Memory B cell (primary cell): ENCODE data around the gene FERMT1.

ENCODE experiments used
- ATAC-seq: fragments of 150-1000 bp; cut with Tn5 transposase; 2 replicates; pipeline ENCODE4 v1.10.0; 2021; ENCODE audit warnings: low read depth, mild to moderate bottlenecking, moderate library complexity
- DNase-seq, 2 donors: peaks; one replicate each; pipeline ENCODE4 v3.0.0; 2022; ENCODE audit warnings: low spot score in 2 of 2
- H3K27ac Mint-ChIP-seq: one replicate; pipeline ENCODE4 v1.8.0; 2022; ENCODE audit warnings: mild to moderate bottlenecking, moderate library complexity, mixed read lengths
- H3K27me3 Mint-ChIP-seq: one replicate; pipeline ENCODE4 v1.8.0; 2022; ENCODE audit warnings: mixed read lengths
- H3K36me3 Mint-ChIP-seq: one replicate; pipeline ENCODE4 v1.8.0; 2022; ENCODE audit warnings: mild to moderate bottlenecking, mixed read lengths
- H3K4me1 Mint-ChIP-seq: one replicate; pipeline ENCODE4 v1.8.0; 2022; ENCODE audit warnings: mixed read lengths
- H3K4me3 Mint-ChIP-seq: one replicate; pipeline ENCODE4 v1.8.0; 2022; ENCODE audit warnings: mild to moderate bottlenecking, moderate library complexity, mixed read lengths
- H3K9me3 Mint-ChIP-seq: one replicate; pipeline ENCODE4 v1.8.0; 2022; ENCODE audit warnings: mixed read lengths

Gene FERMT1

DNA sequence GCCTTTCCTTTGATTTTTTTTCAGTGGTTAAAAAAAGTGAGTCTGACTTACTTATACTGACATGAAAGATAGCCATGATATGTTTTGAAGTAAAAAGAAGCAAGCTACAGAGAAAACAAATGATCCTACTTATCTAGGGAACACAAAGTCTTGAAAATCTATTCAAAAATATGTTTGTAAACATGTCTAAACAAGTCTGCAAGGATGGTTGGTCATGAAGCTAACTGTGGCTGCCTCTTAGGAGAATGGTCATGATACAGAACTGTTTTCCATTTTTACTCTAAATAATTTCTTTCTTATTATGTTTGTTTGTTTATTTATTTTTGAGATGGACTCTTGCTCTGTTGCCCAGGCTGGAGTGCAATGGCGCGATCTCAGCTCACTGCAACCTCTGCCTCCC is 21.5 kb downstream of the FERMT1 start:
- Mint-ChIP-seq H3K27me3 (peaks cover 12% of the 10 kb centered on the region), H3K9me3 (no peaks in the 10 kb centered on the region), H3K4me3 (no peak overlapping the region), H3K4me1 (no peaks in the 10 kb centered on the region), H3K36me3 (no peaks in the 10 kb centered on the region), H3K27ac (no peak overlapping the region)
- ATAC-seq (no peak), DNase-seq (no peak)

DNA sequence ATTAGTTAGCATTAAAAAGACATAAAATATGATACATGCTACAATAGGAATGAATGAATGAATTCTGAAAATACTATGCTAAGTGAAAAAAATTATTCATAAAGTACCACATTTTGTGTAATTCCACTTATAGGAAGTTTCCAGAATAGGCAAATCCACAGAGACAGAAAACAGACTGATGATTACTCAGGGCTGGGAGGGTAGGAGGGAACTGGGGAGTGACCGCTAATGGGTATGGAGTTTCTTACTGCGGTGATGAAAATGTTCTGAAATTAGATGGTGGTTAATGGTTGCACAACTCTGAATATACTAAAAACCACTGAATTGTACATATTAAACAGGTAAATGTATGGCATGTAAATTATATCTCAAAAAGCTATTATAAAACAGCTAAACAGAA is 22.6 kb downstream of the FERMT1 start:
- no peaks in the 10 kb centered on the region for H3K9me3 Mint-ChIP-seq
- DNase-seq = no peak
- no peak overlapping the region for H3K27ac Mint-ChIP-seq
- peaks cover 9% of the 10 kb centered on the region for H3K27me3 Mint-ChIP-seq
- H3K4me3 Mint-ChIP-seq = no peak overlapping the region
- no peak for ATAC-seq
- no peaks in the 10 kb centered on the region for H3K4me1 Mint-ChIP-seq
- no peaks in the 10 kb centered on the region for H3K36me3 Mint-ChIP-seq

DNA sequence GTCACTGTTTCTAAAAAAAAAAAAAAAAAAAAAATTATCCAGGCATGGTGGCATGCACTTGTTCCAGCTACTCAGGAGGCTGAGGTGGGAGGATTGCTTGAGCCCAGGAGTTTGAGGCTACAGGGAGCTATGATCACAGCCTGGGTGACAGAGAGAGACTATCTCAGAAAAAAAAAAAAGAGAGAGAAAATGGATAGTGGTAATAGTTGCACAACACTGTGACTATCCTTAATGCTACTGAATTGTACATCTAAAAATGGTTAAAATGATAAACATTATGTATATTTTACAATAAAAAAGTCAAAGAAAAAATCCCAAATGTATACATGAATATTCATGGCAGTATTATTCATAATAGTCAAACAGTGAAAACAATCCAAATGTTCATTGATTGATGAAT is 23.0 kb downstream of the FERMT1 start:
- H3K4me1 Mint-ChIP-seq = no peaks in the 10 kb centered on the region
- no peaks in the 10 kb centered on the region for H3K36me3 Mint-ChIP-seq
- peaks cover 9% of the 10 kb centered on the region for H3K27me3 Mint-ChIP-seq
- ATAC-seq (no peak), DNase-seq (no peak)
- no peak overlapping the region for H3K27ac Mint-ChIP-seq
- no peaks in the 10 kb centered on the region for H3K9me3 Mint-ChIP-seq
- H3K4me3 Mint-ChIP-seq = no peak overlapping the region

DNA sequence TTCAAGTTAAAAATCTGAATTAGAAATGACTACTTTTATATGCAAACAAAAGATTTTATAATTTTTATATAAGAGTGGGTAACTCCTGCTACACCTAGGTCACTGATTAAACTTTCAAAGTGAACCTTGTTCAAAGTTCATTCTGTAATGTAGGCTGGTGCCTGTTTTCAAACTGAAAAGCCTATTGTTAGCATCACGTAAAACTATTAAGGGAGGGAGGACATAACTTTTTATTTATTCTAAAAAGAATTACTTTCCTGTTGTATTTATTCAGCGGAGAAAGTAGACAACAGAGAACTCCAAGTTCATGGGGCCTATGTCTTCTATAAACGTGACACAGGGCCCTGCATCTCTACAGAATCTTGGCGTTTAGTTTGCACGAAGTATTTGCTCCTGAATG is 27.4 kb downstream of the FERMT1 start:
- no peak for DNase-seq
- Mint-ChIP-seq H3K27me3 (peaks cover 10% of the 10 kb centered on the region), H3K4me1 (no peaks in the 10 kb centered on the region), H3K4me3 (no peak overlapping the region), H3K36me3 (no peaks in the 10 kb centered on the region), H3K9me3 (no peaks in the 10 kb centered on the region), H3K27ac (no peak overlapping the region)
- ATAC-seq = no peak

DNA sequence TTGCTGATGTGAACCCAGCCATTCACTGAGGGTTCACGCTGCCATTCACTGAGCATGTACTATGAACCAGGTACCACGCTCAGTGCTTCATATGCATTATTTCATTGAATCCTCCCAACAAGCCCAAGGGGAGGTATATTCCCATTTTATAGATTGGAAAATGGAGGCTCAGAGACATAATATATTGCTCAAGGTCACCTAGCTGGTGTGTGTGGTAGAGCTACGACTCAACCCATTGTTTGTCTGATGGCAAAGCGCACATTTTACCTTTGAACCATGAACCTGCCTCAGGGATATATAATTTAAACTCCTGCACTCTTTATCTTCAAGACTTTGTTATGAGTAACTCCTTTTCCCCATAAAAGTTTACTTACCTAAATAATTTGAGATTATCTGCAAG is 28.3 kb downstream of the FERMT1 start:
- Mint-ChIP-seq H3K27ac (no peak overlapping the region), H3K4me1 (no peaks in the 10 kb centered on the region), H3K9me3 (no peaks in the 10 kb centered on the region), H3K36me3 (no peaks in the 10 kb centered on the region), H3K4me3 (no peak overlapping the region), H3K27me3 (peaks cover 8% of the 10 kb centered on the region)
- DNase-seq (no peak), ATAC-seq (no peak)

DNA sequence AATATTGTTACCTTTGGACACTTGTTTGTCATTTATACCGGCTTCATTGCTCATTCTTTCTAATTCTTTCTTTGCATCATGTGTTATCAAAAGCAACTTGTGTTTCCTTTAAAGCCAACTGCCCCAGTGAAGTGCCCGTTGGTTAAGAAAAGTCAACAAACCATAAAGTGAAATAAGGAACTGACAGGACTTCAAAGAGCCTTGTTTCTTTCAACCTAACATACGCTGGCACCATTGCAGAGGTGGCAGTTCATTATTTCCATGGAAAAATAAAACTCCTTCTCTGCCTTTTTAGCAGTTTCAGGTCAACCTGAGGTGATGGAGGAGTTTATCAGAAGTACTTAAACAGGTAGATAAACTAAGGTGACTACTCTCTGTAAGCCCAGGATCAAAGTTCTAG is 28.8 kb downstream of the FERMT1 start:
- no peak overlapping the region for H3K27ac Mint-ChIP-seq
- H3K9me3 Mint-ChIP-seq = no peaks in the 10 kb centered on the region
- H3K27me3 Mint-ChIP-seq = peaks cover 9% of the 10 kb centered on the region
- no peaks in the 10 kb centered on the region for H3K4me1 Mint-ChIP-seq
- H3K4me3 Mint-ChIP-seq = no peak overlapping the region
- no peaks in the 10 kb centered on the region for H3K36me3 Mint-ChIP-seq
- DNase-seq = no peak
- ATAC-seq = no peak

DNA sequence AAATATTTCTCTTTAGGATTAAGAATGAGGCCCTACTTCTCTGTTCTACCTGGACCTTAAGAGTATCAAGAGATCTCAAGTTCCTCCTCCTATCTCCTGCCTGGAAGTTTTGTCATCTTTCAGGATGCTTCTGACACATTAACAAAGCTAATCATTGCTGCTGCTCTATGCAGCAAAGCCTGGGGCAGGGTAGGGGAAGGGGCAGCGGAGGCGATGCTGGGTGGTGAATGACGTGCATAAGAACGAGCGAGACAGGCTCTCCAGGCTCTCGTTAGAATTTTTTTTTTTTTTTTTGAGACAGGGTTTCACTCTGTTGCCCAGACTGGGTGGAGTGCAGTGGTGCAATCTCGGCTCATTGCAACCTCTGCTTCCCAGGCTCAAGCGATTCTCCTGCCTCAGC is 31.2 kb downstream of the FERMT1 start:
- H3K4me3 Mint-ChIP-seq = no peak overlapping the region
- H3K27me3 Mint-ChIP-seq = peaks cover 7% of the 10 kb centered on the region

DNA sequence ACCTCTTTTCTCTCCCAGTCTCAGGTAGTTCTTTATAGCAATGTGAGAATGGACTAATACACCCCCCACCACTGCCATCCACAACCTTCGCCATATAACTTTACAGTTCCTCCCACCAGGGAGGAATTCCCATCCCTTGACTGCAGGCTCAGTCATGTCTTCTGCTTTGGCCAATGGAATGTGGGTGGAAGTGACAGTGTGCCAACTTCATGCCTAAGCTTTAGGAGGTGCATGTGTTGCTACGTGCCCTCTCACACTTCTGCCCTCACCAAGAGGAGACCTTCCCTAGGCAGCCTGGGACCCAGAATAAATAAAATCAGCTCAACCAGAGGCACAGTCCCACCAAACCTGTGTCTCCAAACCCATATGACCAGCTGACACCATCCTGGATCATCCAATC is 36.0 kb downstream of the FERMT1 start:
- no peak overlapping the region for H3K27ac Mint-ChIP-seq
- H3K4me1 Mint-ChIP-seq = no peaks in the 10 kb centered on the region
- no peaks in the 10 kb centered on the region for H3K36me3 Mint-ChIP-seq
- ATAC-seq (no peak), DNase-seq (no peak)
- H3K27me3 Mint-ChIP-seq = peaks cover 5% of the 10 kb centered on the region
- no peak overlapping the region for H3K4me3 Mint-ChIP-seq
- no peaks in the 10 kb centered on the region for H3K9me3 Mint-ChIP-seq

More for the DNA sequence above, 31.2 kb downstream of the FERMT1 start:
- ATAC-seq (no peak), DNase-seq (no peak)
- H3K4me1 Mint-ChIP-seq = no peaks in the 10 kb centered on the region
- H3K27ac Mint-ChIP-seq = no peak overlapping the region
- no peaks in the 10 kb centered on the region for H3K36me3 Mint-ChIP-seq
- H3K9me3 Mint-ChIP-seq = no peaks in the 10 kb centered on the region

DNA sequence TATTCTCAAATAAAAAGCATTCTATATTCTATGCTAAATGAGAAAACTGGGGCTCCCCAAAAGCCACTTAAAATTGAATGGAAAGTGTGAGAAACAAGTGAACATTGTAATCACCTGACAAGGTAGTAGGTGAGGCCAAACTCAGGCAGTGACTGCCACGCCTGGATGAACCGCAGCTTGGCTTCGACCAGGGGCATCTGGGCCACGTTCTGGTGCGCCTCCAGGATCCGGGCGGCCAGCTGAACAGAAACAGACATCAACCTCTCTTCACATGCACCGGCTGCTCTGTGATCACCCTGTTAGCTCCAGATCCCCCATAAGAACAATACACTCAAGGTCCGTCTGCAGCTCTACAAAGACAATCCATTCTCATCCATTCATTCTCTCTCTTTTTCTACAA is 38.9 kb downstream of the FERMT1 start:
- H3K4me1 Mint-ChIP-seq = no peaks in the 10 kb centered on the region
- DNase-seq = no peak
- no peak overlapping the region for H3K27ac Mint-ChIP-seq
- H3K4me3 Mint-ChIP-seq = no peak overlapping the region
- no peaks in the 10 kb centered on the region for H3K9me3 Mint-ChIP-seq
- peaks cover 5% of the 10 kb centered on the region for H3K27me3 Mint-ChIP-seq
- no peaks in the 10 kb centered on the region for H3K36me3 Mint-ChIP-seq
- no peak for ATAC-seq

DNA sequence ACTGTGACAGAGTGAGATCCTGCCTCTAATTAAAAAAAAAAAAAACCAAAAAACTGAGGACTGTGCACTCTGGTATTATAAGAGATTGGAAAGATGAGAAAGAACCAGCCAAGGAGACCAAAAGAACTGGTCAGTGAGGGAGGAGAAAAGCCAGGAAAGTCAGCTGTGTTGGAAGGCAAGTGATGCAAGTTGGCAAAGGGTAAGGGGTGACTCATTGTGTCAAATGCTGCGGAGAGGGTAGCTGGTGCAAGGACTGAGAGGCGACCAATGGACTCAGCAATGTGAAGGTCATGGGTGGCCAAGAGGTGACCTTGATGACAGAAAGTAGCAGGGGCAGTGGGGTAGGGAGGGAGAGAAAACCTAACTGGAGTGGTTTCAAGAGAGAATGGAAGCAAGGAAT is 41.6 kb downstream of the FERMT1 start:
- Mint-ChIP-seq H3K9me3 (no peaks in the 10 kb centered on the region), H3K27me3 (peaks cover 6% of the 10 kb centered on the region), H3K36me3 (no peaks in the 10 kb centered on the region), H3K4me1 (no peaks in the 10 kb centered on the region), H3K4me3 (no peak overlapping the region), H3K27ac (no peak overlapping the region)
- no peak for ATAC-seq
- DNase-seq = no peak

DNA sequence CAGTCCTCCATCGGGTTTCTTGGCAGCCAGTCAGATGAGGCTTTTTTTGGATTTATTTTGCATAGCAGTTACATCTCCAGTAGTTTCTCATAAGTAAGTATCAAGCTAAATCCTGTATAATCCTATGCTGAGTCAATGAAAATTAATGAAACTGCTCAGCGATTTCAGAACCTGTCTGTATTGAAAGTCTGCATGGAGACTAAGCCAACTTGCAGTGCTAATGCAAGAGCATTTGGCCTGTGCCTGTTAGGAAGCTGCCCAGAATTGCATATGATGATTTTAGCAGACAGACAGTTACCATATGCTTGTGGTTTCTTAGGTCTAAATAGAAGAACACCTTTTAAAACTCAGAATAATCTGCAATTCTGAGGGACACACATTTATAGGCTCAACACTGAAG is 43.8 kb downstream of the FERMT1 start:
- no peak overlapping the region for H3K27ac Mint-ChIP-seq
- ATAC-seq (no peak), DNase-seq (no peak)
- H3K4me1 Mint-ChIP-seq = no peaks in the 10 kb centered on the region
- H3K4me3 Mint-ChIP-seq = no peak overlapping the region
- H3K27me3 Mint-ChIP-seq = peaks cover 9% of the 10 kb centered on the region
- H3K9me3 Mint-ChIP-seq = no peaks in the 10 kb centered on the region
- H3K36me3 Mint-ChIP-seq = no peaks in the 10 kb centered on the region

DNA sequence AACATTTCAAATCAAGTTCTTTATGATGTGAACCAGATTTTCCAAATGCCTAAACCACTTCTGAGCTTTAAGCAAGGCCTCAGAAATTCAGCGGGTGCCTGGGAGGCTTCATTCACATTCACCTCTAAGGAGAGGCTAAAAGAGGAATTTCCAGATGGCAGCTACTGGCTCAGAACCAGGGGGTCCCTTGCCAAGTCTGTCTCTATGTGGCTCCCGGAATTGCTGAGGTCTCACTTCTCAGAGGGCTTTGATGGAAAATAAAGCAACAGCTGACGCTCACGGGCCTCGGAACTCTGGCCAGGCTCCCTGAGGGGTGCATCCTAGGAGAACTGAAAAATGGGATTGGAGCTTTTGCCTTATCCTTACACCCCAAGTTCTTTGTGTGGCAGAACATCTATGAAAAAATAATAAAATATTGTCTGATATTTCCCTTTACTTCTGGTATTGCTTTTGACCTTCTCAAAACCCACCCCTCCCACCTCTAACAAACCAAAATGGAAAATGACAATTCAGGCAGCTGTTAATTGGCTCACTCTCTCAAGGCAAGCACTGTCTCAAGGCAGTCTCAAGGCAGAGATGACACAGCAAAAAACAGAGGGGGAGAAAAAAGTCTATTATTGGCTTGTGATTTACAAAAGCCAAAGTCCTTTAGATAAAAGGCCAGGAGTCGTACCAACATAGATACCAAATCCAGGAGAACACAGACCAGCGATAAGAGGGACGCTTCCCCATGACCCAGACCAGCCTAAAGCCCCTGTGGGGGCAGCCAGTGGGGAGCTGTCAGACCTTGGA is 47.2 kb downstream of the FERMT1 start:
- Mint-ChIP-seq H3K4me3 (no peak overlapping the region), H3K27ac (no peak overlapping the region), H3K9me3 (no peaks in the 10 kb centered on the region), H3K27me3 (peaks cover 10% of the 10 kb centered on the region), H3K4me1 (no peaks in the 10 kb centered on the region), H3K36me3 (no peaks in the 10 kb centered on the region)
- no peak for ATAC-seq
- DNase-seq = no peak

DNA sequence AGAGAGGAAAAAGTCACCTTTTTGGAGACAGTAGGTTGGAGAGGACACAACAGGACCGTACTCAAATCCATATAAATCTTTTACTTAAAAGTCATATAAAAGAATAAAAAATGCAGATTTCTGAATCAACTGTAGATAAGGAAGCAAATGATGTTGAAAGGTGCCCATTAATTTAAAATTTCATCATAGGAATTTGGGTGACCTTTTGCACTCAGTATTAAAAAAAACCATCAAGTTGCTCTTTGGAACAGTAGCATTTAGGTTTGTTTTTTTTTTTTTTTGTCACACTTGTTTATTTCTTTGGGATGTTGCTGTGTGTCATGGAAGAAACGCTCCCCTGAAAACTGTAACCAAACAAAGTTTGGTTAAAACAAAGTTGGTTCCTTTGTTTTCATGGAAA is 48.0 kb downstream of the FERMT1 start:
- peaks cover 8% of the 10 kb centered on the region for H3K27me3 Mint-ChIP-seq
- DNase-seq = no peak
- ATAC-seq = no peak
- H3K36me3 Mint-ChIP-seq = no peaks in the 10 kb centered on the region
- H3K9me3 Mint-ChIP-seq = no peaks in the 10 kb centered on the region
- no peaks in the 10 kb centered on the region for H3K4me1 Mint-ChIP-seq
- no peak overlapping the region for H3K27ac Mint-ChIP-seq
- no peak overlapping the region for H3K4me3 Mint-ChIP-seq

DNA sequence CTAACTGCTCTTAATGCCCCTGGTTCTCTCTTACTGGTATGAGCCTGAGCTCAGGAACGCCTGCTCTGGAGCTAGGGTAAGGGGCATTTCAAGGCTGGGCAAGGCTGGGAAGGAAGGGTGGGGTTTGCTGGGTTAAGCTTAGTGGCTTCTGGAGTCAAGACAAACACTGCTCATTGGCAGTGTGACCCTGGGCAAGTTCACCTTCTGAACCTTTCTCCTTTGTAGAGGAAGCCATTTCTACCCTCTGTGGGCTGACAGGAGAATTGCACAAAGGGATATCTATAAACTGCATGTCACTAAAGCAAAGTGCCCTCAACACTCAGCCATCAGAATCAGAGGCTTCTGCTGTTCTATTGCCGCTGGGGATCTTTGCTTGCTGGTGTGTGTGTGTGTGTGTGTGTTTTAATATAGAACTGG is 48.7 kb downstream of the FERMT1 start:
- DNase-seq = no peak
- no peak overlapping the region for H3K27ac Mint-ChIP-seq
- no peaks in the 10 kb centered on the region for H3K4me1 Mint-ChIP-seq
- H3K4me3 Mint-ChIP-seq = no peak overlapping the region
- peak; percentile 44 for ATAC-seq
- H3K36me3 Mint-ChIP-seq = no peaks in the 10 kb centered on the region
- H3K27me3 Mint-ChIP-seq = peaks cover 7% of the 10 kb centered on the region
- H3K9me3 Mint-ChIP-seq = no peaks in the 10 kb centered on the region
